K562 (cell line): ENCODE results near the gene KHNYN. TPM values are rescaled to one million over a fixed set of nuclear protein-coding genes. Genes with fewer than 3 reads are reported as not detected.

Source experiments
- CBX5 ChIP-seq: IDR thresholded peaks from 2 replicates; pipeline ENCODE4 v1.6.1; 2014; ENCODE audit warnings: low read depth, borderline replicate concordance
- ELF4 ChIP-seq: fragments of 450-650 bp; formaldehyde crosslinking; IDR thresholded peaks from 2 replicates; pipeline ENCODE4 v1.4.0; 2022; ENCODE audit warnings: missing genetic modification characterization
- MAZ ChIP-seq, 2 experiments: fragments of 450-650 bp in 1 of 2; sonication (generic) in 1 of 2; formaldehyde crosslinking; IDR thresholded peaks in 1 of 2; conservative IDR thresholded peaks in 1 of 2; 2 replicates each; pipeline versions ENCODE4 v1.4.0 to v1.5.0; 2020; ENCODE audit warnings: mild to moderate bottlenecking in 1 of 2, missing genetic modification reagents in 1 of 2
- ZNF263 ChIP-seq: sonication (generic); formaldehyde crosslinking; IDR thresholded peaks from 2 replicates; pipeline ENCODE4 v1.8.0; 2022; ENCODE audit warnings: mild to moderate bottlenecking, missing genetic modification reagents, borderline replicate concordance
- polyA plus RNA-seq, 8 experiments: library from polyadenylated mRNA; depleted of rRNA in 4 of 8; stranded (reverse) in 5 of 8; unstranded in 3 of 8; fragments of >200 nt; fragmentation: Nextera tagmentation in 2 of 8; fragmentation: Illumina TruSeq in 1 of 8; extraction: Ambion mirVana in 2 of 8; extraction: Trizol in 1 of 8; gene quantifications; 2 replicates each; pipeline versions ENCODE4 v1.2.1 to v1.2.3, GENCODE V29; 2011 to 2014; ENCODE audit warnings: inconsistent platforms in 1 of 8, missing spikeins in 1 of 8
- total RNA-seq, 7 experiments: library from RNA; depleted of rRNA in 6 of 7; stranded (reverse); fragments of >200 nt in 6 of 7; fragmentation: Illumina TruSeq in 2 of 7; extraction: Trizol in 2 of 7; gene quantifications; 2 replicates each; pipeline versions ENCODE4 v1.2.1 to v1.2.3, GENCODE V29; 2011 to 2021; ENCODE audit warnings: low replicate concordance in 1 of 7
- TF ChIP-seq, protein P1 (sequence below): fragments of 200-400 bp; formaldehyde crosslinking; IDR thresholded peaks from 2 replicates; pipeline ENCODE4 v1.6.1; 2017; ENCODE audit warnings: mild to moderate bottlenecking, low read depth, low read length, moderate library complexity
- TF ChIP-seq, protein P2 (sequence below): fragments of 450-650 bp; formaldehyde crosslinking; IDR thresholded peaks from 2 replicates; pipeline ENCODE4 v1.4.0; 2020; ENCODE audit warnings: mild to moderate bottlenecking, mixed read lengths
- TF ChIP-seq, protein P3 (sequence below): fragments of 450-650 bp; IDR thresholded peaks from 2 replicates; pipeline ENCODE4 v1.6.1; 2016; ENCODE audit warnings: low read depth

KHNYN gene
- total and polyA plus RNA-seq, 9 of the 15 experiments (the other 6 are each of a cell fraction or from before 2014, with no cell fraction given), result 0.76 to 26.0 (median 14.1) TPM

DNA sequence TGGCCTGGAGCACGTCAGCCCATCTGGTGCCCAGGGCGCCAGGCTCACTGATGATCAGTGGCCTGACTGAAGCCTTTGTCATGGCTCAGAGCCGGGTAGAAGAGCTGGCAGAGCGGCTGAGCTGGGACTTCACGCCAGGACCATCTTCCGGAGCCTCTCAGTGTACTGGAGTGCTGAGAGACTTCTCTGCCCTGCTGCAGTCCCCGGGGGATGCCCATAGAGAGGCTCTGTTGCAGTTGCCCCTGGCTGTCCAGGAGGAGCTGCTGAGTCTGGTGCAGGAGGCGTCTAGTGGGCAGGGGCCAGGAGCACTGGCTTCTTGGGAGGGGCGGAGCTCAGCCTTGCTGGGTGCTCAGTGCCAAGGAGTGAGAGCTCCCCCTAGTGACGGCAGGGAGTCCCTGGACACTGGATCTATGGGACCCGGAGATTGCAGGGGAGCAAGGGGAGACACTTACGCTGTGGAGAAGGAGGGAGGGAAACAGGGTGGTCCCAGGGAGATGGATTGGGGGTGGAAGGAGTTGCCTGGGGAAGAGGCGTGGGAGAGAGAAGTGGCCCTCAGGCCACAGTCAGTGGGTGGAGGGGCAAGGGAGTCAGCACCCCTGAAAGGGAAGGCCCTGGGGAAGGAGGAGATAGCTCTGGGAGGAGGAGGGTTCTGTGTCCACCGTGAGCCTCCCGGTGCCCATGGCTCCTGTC lies 2.0 kb downstream of the KHNYN start (continued):
- TF ChIP-seq ZNF263 (CRISPR knock-in tag) (peak; percentile 76), ELF4 (CRISPR knock-in tag) (no peak), MAZ (CRISPR knock-in tag; conservative IDR thresholded peaks at IDR 0.05 in 1 of 2, IDR thresholded peaks at IDR 0.05 in 1 of 2) (peak in 1 of 2 experiments; percentile 64; a peak in 2 of 4 replicates), CBX5 (no peak)
- TF ChIP-seq, protein P1, sequence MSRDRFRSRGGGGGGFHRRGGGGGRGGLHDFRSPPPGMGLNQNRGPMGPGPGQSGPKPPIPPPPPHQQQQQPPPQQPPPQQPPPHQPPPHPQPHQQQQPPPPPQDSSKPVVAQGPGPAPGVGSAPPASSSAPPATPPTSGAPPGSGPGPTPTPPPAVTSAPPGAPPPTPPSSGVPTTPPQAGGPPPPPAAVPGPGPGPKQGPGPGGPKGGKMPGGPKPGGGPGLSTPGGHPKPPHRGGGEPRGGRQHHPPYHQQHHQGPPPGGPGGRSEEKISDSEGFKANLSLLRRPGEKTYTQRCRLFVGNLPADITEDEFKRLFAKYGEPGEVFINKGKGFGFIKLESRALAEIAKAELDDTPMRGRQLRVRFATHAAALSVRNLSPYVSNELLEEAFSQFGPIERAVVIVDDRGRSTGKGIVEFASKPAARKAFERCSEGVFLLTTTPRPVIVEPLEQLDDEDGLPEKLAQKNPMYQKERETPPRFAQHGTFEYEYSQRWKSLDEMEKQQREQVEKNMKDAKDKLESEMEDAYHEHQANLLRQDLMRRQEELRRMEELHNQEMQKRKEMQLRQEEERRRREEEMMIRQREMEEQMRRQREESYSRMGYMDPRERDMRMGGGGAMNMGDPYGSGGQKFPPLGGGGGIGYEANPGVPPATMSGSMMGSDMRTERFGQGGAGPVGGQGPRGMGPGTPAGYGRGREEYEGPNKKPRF, result no peak
- TF ChIP-seq, protein P2, sequence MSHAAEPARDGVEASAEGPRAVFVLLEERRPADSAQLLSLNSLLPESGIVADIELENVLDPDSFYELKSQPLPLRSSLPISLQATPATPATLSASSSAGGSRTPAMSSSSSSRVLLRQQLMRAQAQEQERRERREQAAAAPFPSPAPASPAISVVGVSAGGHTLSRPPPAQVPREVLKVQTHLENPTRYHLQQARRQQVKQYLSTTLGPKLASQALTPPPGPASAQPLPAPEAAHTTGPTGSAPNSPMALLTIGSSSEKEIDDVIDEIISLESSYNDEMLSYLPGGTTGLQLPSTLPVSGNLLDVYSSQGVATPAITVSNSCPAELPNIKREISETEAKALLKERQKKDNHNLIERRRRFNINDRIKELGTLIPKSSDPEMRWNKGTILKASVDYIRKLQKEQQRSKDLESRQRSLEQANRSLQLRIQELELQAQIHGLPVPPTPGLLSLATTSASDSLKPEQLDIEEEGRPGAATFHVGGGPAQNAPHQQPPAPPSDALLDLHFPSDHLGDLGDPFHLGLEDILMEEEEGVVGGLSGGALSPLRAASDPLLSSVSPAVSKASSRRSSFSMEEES, result no peak
- TF ChIP-seq, protein P3, sequence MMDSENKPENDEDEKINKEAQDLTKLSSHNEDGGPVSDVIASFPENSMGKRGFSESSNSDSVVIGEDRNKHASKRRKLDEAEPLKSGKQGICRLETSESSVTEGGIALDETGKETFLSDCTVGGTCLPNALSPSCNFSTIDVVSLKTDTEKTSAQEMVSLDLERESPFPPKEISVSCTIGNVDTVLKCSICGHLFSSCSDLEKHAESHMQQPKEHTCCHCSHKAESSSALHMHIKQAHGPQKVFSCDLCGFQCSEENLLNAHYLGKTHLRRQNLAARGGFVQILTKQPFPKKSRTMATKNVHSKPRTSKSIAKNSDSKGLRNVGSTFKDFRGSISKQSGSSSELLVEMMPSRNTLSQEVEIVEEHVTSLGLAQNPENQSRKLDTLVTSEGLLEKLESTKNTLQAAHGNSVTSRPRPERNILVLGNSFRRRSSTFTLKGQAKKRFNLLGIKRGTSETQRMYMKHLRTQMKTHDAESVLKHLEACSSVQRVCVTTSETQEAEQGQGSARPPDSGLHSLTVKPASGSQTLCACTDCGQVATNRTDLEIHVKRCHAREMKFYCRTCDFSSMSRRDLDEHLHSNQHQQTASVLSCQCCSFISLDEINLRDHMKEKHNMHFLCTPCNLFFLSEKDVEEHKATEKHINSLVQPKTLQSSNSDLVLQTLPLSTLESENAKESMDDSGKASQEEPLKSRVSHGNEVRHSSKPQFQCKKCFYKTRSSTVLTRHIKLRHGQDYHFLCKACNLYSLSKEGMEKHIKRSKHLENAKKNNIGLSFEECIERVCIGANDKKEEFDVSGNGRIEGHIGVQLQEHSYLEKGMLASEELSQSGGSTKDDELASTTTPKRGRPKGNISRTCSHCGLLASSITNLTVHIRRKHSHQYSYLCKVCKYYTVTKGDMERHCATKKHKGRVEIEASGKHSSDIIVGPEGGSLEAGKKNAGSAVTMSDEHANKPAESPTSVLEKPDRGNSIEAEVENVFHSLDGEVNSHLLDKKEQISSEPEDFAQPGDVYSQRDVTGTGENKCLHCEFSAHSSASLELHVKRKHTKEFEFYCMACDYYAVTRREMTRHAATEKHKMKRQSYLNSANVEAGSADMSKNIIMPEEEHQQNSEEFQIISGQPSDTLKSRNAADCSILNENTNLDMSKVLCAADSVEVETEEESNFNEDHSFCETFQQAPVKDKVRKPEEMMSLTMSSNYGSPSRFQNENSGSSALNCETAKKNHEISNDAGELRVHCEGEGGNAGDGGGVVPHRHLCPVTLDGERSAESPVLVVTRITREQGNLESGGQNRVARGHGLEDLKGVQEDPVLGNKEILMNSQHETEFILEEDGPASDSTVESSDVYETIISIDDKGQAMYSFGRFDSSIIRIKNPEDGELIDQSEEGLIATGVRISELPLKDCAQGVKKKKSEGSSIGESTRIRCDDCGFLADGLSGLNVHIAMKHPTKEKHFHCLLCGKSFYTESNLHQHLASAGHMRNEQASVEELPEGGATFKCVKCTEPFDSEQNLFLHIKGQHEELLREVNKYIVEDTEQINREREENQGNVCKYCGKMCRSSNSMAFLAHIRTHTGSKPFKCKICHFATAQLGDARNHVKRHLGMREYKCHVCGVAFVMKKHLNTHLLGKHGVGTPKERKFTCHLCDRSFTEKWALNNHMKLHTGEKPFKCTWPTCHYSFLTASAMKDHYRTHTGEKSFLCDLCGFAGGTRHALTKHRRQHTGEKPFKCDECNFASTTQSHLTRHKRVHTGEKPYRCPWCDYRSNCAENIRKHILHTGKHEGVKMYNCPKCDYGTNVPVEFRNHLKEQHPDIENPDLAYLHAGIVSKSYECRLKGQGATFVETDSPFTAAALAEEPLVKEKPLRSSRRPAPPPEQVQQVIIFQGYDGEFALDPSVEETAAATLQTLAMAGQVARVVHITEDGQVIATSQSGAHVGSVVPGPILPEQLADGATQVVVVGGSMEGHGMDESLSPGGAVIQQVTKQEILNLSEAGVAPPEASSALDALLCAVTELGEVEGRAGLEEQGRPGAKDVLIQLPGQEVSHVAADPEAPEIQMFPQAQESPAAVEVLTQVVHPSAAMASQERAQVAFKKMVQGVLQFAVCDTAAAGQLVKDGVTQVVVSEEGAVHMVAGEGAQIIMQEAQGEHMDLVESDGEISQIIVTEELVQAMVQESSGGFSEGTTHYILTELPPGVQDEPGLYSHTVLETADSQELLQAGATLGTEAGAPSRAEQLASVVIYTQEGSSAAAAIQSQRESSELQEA, result no peak
